ENCODE data around the gene KCNQ1OT1. TPM values are rescaled to one million over a fixed set of nuclear protein-coding genes. Genes with fewer than 3 reads are reported as not detected.

KCNQ1OT1 gene
- total RNA-seq, 1 donor: 5.1 TPM

GRCh38 chr11:2590965-2591754 is 108.6 kb downstream of the KCNQ1OT1 start:
- H3K27ac ChIP-seq (ENCODE audit: low read depth, low read length): no peak overlapping the region
- no peaks in the 10 kb centered on the region for H3K36me3 ChIP-seq (ENCODE audit: insufficient read depth, low read length)
- TF ChIP-seq CTCF (IDR thresholded peaks at IDR 0.05; ENCODE audit: extremely low read depth, low read depth, low read length): no peak
- no peaks in the 10 kb centered on the region for H3K79me2 ChIP-seq (ENCODE audit: insufficient read depth, low read length)
- H2AFZ ChIP-seq (ENCODE audit: low read length): no peak overlapping the region
- no peak overlapping the region for H3K4me3 ChIP-seq (ENCODE audit: insufficient read depth, low read length)
- H3K27me3 ChIP-seq (ENCODE audit: insufficient read depth, low read length): peaks cover 3% of the 10 kb centered on the region
- peaks cover 4% of the 10 kb centered on the region for H3K9me3 ChIP-seq (ENCODE audit: low read depth, low read length)
- peak; percentile 87 for DNase-seq (ENCODE audit: insufficient read length, low spot score, missing footprints)
- H3K4me2 ChIP-seq (ENCODE audit: insufficient read depth, low read length): no peak overlapping the region
- H3K4me1 ChIP-seq (ENCODE audit: insufficient read depth, low read length): no peaks in the 10 kb centered on the region
- H4K20me1 ChIP-seq (ENCODE audit: insufficient read depth, low read length): no peaks in the 10 kb centered on the region

DNA sequence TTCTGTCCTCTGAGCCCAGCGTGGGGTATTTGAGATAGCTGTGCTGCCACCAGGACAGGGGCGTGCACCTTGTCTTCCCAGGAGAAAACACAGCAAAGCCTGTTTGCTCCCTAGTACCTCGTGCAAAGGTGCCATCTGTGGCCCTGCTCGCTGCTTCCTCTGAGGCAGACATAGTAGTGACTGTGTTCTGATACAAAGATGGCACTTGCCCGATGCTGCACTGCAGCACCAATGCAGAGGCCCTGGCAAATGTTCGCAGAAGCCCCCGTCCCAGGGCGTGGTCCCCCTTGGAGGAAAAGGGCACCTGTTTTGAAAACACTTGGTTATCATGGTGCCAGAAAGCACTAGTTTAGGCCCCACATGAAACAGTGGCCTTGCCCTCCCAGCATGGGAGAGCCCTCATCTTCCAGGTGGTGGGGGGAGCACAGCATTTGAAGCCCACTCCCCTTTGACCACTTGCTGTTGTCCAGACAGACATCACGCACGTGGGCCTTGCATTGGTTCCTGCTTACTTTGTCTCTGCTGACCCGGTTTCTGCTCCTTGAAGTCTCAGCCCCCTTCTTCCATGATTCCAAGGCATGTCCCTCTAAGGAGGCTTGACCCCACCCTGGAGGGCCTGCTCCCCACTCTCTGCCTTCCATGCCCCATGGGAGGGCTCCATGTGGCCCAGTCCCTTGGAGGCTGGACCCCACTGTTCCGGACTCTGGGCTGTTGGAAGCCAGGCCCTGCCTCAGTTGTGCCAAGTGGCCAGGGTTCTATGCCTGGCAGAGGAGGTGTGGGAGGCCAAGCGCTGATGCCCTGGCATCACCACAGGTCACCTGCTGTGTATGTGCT is 109.4 kb downstream of the KCNQ1OT1 start:
- Histone ChIP-seq H2AFZ (ENCODE audit: low read length) (no peak overlapping the region), H3K27me3 (ENCODE audit: insufficient read depth, low read length) (no peaks in the 10 kb centered on the region), H3K4me3 (ENCODE audit: insufficient read depth, low read length) (no peak overlapping the region), H3K4me2 (ENCODE audit: insufficient read depth, low read length) (no peak overlapping the region), H3K27ac (ENCODE audit: low read depth, low read length) (no peak overlapping the region), H3K4me1 (ENCODE audit: insufficient read depth, low read length) (no peaks in the 10 kb centered on the region), H3K9me3 (ENCODE audit: low read depth, low read length) (peaks cover 4% of the 10 kb centered on the region), H4K20me1 (ENCODE audit: insufficient read depth, low read length) (no peaks in the 10 kb centered on the region), H3K36me3 (ENCODE audit: insufficient read depth, low read length) (no peaks in the 10 kb centered on the region), H3K79me2 (ENCODE audit: insufficient read depth, low read length) (no peaks in the 10 kb centered on the region)
- TF ChIP-seq CTCF (IDR thresholded peaks at IDR 0.05; ENCODE audit: extremely low read depth, low read depth, low read length): no peak
- peak; percentile 79 for DNase-seq (ENCODE audit: insufficient read length, low spot score, missing footprints)

DNA sequence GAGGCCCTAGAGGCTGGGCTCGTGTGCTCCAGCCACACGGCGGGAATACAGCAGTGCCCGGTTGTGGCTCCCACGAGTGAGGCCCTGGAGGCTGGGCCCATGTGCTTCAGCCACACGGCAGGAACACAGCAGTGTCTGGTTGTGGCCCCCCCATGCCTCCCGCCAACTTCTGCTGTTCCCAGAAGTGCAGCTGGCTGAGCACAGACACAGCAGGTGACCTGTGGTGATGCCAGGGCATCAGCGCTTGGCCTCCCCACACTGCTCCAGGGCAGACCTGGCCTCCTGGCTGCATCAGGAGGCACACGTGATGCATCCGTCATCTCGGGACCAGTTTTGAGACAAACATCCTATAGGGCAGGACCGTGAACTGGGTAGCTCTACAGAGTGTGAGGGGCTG is 110.3 kb downstream of the KCNQ1OT1 start:
- H3K27me3 ChIP-seq (ENCODE audit: insufficient read depth, low read length): no peaks in the 10 kb centered on the region
- no peak overlapping the region for H2AFZ ChIP-seq (ENCODE audit: low read length)
- no peak for DNase-seq (ENCODE audit: insufficient read length, low spot score, missing footprints)
- no peaks in the 10 kb centered on the region for H3K4me1 ChIP-seq (ENCODE audit: insufficient read depth, low read length)
- peaks cover 4% of the 10 kb centered on the region for H3K9me3 ChIP-seq (ENCODE audit: low read depth, low read length)
- H3K36me3 ChIP-seq (ENCODE audit: insufficient read depth, low read length): no peaks in the 10 kb centered on the region
- no peaks in the 10 kb centered on the region for H4K20me1 ChIP-seq (ENCODE audit: insufficient read depth, low read length)
- H3K4me3 ChIP-seq (ENCODE audit: insufficient read depth, low read length): no peak overlapping the region
- no peak for TF ChIP-seq CTCF (IDR thresholded peaks at IDR 0.05; ENCODE audit: extremely low read depth, low read depth, low read length)
- H3K27ac ChIP-seq (ENCODE audit: low read depth, low read length): no peak overlapping the region
- H3K79me2 ChIP-seq (ENCODE audit: insufficient read depth, low read length): no peaks in the 10 kb centered on the region
- H3K4me2 ChIP-seq (ENCODE audit: insufficient read depth, low read length): no peak overlapping the region

All from osteoblast (primary cell).